ENCODE measurements around the gene ARHGEF37. TPM values are rescaled to one million over a fixed set of nuclear protein-coding genes. Genes with fewer than 3 reads are reported as not detected.

Gene ARHGEF37
- total RNA-seq, 1 donor = 0.72 TPM

GRCh38 chr5:149581931-149582768 is 852 bp downstream of the ARHGEF37 start:
- H3K36me3 ChIP-seq (ENCODE audit: insufficient read depth, low read length) = no peaks in the 10 kb centered on the region
- H4K20me1 ChIP-seq (ENCODE audit: insufficient read depth, low read length) = no peaks in the 10 kb centered on the region
- H3K4me3 ChIP-seq (ENCODE audit: insufficient read depth, low read length) = peak overlapping the region; percentile 76
- no peak for TF ChIP-seq CTCF (IDR thresholded peaks at IDR 0.05; ENCODE audit: extremely low read depth, low read depth, low read length)
- H3K27ac ChIP-seq (ENCODE audit: low read depth, low read length) = no peak overlapping the region
- no peaks in the 10 kb centered on the region for H3K27me3 ChIP-seq (ENCODE audit: insufficient read depth, low read length)
- no peaks in the 10 kb centered on the region for H3K9me3 ChIP-seq (ENCODE audit: low read depth, low read length)
- no peaks in the 10 kb centered on the region for H3K79me2 ChIP-seq (ENCODE audit: insufficient read depth, low read length)
- DNase-seq (ENCODE audit: insufficient read length, low spot score, missing footprints) = no peak
- H3K4me2 ChIP-seq (ENCODE audit: insufficient read depth, low read length) = peak overlapping the region; percentile 93
- peaks cover 8% of the 10 kb centered on the region for H3K4me1 ChIP-seq (ENCODE audit: insufficient read depth, low read length)
- peak overlapping the region; percentile 97 for H2AFZ ChIP-seq (ENCODE audit: low read length)

GRCh38 chr5:149583394-149583793 is 2.1 kb downstream of the ARHGEF37 start:
- no peaks in the 10 kb centered on the region for H4K20me1 ChIP-seq (ENCODE audit: insufficient read depth, low read length)
- no peak overlapping the region for H3K4me2 ChIP-seq (ENCODE audit: insufficient read depth, low read length)
- DNase-seq (ENCODE audit: insufficient read length, low spot score, missing footprints) = no peak
- no peaks in the 10 kb centered on the region for H3K36me3 ChIP-seq (ENCODE audit: insufficient read depth, low read length)
- TF ChIP-seq CTCF (IDR thresholded peaks at IDR 0.05; ENCODE audit: extremely low read depth, low read depth, low read length) = no peak
- no peak overlapping the region for H3K27ac ChIP-seq (ENCODE audit: low read depth, low read length)
- H3K4me1 ChIP-seq (ENCODE audit: insufficient read depth, low read length) = peaks cover 8% of the 10 kb centered on the region
- no peak overlapping the region for H2AFZ ChIP-seq (ENCODE audit: low read length)
- no peaks in the 10 kb centered on the region for H3K9me3 ChIP-seq (ENCODE audit: low read depth, low read length)
- no peaks in the 10 kb centered on the region for H3K27me3 ChIP-seq (ENCODE audit: insufficient read depth, low read length)
- H3K4me3 ChIP-seq (ENCODE audit: insufficient read depth, low read length) = no peak overlapping the region
- no peaks in the 10 kb centered on the region for H3K79me2 ChIP-seq (ENCODE audit: insufficient read depth, low read length)

GRCh38 chr5:149584121-149584520 is 2.8 kb downstream of the ARHGEF37 start:
- H3K4me1 ChIP-seq (ENCODE audit: insufficient read depth, low read length) = peaks cover 8% of the 10 kb centered on the region
- TF ChIP-seq CTCF (IDR thresholded peaks at IDR 0.05; ENCODE audit: extremely low read depth, low read depth, low read length) = no peak
- H3K4me2 ChIP-seq (ENCODE audit: insufficient read depth, low read length) = no peak overlapping the region
- H3K36me3 ChIP-seq (ENCODE audit: insufficient read depth, low read length) = no peaks in the 10 kb centered on the region
- no peak for DNase-seq (ENCODE audit: insufficient read length, low spot score, missing footprints)
- no peak overlapping the region for H2AFZ ChIP-seq (ENCODE audit: low read length)
- H3K27ac ChIP-seq (ENCODE audit: low read depth, low read length) = no peak overlapping the region
- no peaks in the 10 kb centered on the region for H3K9me3 ChIP-seq (ENCODE audit: low read depth, low read length)
- H3K4me3 ChIP-seq (ENCODE audit: insufficient read depth, low read length) = no peak overlapping the region
- H3K79me2 ChIP-seq (ENCODE audit: insufficient read depth, low read length) = no peaks in the 10 kb centered on the region
- H4K20me1 ChIP-seq (ENCODE audit: insufficient read depth, low read length) = no peaks in the 10 kb centered on the region
- H3K27me3 ChIP-seq (ENCODE audit: insufficient read depth, low read length) = no peaks in the 10 kb centered on the region

- no peaks in the 10 kb centered on the region for H4K20me1 ChIP-seq (ENCODE audit: insufficient read depth, low read length)
- H3K27ac ChIP-seq (ENCODE audit: low read depth, low read length) = no peak overlapping the region
- H3K4me1 ChIP-seq (ENCODE audit: insufficient read depth, low read length) = peaks cover 5% of the 10 kb centered on the region
- no peaks in the 10 kb centered on the region for H3K27me3 ChIP-seq (ENCODE audit: insufficient read depth, low read length)
- H3K9me3 ChIP-seq (ENCODE audit: low read depth, low read length) = no peaks in the 10 kb centered on the region
- H3K4me3 ChIP-seq (ENCODE audit: insufficient read depth, low read length) = no peak overlapping the region
- no peak overlapping the region for H2AFZ ChIP-seq (ENCODE audit: low read length)
- no peak for TF ChIP-seq CTCF (IDR thresholded peaks at IDR 0.05; ENCODE audit: extremely low read depth, low read depth, low read length)
- H3K79me2 ChIP-seq (ENCODE audit: insufficient read depth, low read length) = no peaks in the 10 kb centered on the region
- no peak overlapping the region for H3K4me2 ChIP-seq (ENCODE audit: insufficient read depth, low read length)
- H3K36me3 ChIP-seq (ENCODE audit: insufficient read depth, low read length) = no peaks in the 10 kb centered on the region
- no peak for DNase-seq (ENCODE audit: insufficient read length, low spot score, missing footprints)
Measured at GRCh38 chr5:149585910-149586309, 4.6 kb downstream of the ARHGEF37 start.
